NCI-H2107 treated with DMSO at 0.1 percent for 48 hours (cell line): ENCODE data around the gene CARD18.

Source experiments
- DNase-seq: peaks from one replicate; lab custom pipeline; 2025; ENCODE audit not compliant: unreplicated experiment; lab: John Stamatoyannopoulos, UW

The CARD18 gene, protein sequence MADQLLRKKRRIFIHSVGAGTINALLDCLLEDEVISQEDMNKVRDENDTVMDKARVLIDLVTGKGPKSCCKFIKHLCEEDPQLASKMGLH

DNA sequence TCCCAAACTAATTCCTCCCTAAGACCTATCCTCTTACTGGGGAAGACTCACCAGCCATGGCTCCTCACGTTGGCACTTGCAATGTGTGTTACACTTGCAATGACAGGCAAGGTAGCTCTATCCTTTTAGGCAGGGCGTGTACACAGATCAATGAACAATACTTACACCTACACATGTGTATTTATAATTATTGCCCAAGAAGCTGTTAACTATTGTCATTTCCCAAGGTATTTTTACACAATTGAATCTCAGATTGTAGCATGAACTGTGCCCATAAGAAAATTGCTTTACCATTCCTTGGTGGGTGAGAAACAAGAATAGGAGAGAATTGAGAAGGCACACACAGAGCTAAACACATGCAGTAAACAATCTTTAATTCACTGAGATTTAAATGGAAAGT, at the start of gene CARD18:
Gene CARD18, minus strand, starts transcription at position 101 of the 400 bp plus-strand sequence. Its CDS starts 43 bp downstream, at position 58.
- no peak for DNase-seq

DNA sequence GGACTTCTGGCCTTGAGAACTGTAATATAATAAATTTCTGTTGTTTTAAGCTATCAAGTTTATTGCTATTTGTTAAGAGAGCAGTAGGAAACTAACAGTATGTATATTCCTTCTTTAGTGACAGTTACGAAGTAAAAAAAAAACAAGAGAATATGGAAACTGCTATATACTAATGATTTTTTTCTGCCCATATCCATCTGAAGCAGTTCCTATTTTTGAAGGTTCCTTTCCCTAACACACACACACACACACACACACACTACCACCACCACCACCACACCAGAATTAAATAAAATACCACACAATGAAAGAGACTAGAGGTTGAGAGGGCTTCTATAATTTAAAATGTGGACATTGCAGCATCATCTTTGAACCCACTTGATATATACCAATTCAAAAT, 44.4 kb upstream of the CARD18 start:
- no peak for DNase-seq

DNA sequence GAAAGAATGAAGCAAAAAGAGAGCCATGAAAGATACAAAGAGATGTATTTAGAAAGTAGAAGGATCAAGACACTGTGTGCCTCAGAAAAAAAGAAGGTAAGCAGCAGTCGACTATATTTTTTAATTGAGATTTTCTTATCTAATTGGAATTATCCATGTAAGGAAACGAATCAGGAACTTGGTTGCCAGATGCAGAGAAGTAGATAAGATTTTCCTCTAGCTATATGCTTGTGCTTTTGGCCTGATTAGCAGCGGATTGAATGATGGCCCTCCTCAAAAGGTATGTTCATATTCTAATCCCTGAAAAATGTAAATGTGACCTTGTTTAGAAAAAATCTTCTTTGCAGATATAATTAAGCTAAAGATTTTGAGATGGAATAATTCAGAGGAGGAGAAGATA, 43.9 kb upstream of the CARD18 start:
- DNase-seq: no peak

DNA sequence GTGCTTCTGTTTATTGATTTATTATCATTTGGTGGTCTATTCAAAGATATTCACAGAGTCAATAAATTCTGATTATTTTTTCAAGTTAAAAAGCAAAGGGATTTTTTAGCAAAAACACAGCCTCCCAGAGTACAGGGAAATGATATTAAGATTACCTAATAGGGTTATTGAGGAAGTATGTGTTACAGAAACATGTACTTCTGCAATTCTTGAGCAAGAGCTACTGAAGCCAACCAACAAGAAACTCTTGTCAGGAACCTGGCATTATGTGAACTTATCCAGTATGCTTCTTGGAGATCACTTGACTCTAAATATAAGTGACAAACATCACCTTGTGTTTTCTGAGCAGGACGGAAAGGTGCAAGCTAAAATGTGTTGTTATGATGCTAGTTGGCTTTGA, 42.0 kb upstream of the CARD18 start:
- no peak for DNase-seq

DNA sequence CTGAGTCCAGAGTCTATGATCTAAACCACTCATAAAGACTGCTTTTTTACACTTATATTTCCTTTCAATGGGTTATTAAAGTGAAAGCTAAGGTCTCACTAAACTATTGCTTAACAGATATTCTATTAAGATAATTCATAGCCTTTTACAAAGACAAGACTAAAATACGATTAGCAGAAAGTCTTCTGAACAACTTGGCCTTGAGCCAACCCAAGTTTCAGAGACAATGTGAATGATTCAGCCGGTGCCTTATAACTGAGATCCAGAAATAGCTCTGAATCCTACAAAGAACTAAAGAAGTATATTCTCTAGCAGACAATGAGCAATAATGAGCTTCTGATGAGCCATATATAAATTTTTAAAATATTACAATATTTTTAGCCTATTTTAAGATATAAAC, 41.5 kb upstream of the CARD18 start:
- DNase-seq: no peak

DNA sequence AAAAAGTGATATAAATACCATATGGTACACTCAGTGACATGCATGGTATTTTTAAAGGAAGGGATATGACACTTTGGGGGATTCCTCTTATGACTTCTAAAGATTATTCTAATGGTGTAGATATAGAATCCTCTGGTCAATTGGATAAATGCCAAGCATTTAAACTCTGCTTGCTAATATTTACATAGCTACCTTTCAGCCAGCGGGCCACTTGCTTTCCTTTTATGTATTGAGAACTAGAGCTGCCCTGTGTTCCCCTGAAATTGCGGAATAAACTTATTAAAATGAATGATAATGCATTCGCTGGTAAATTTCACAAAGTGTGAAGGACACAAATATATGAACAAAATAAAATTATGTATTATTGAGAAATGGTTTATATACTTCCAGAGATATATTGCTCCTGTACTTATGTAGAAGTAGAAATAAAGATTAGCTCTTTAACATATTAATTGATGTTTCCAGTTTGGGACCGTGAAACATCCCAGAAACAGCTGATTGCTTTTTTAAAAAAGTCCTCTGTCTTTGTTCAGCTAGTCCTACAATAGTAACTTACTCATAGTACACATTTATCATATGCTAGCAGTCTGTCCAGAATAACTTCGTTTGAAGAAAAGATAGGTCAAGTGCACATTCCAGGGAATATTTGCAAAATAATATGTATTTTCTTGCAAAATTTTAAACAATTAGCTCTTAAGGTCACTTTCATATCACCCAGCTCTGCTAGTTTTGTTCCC, 40.1 kb upstream of the CARD18 start:
- no peak for DNase-seq

DNA sequence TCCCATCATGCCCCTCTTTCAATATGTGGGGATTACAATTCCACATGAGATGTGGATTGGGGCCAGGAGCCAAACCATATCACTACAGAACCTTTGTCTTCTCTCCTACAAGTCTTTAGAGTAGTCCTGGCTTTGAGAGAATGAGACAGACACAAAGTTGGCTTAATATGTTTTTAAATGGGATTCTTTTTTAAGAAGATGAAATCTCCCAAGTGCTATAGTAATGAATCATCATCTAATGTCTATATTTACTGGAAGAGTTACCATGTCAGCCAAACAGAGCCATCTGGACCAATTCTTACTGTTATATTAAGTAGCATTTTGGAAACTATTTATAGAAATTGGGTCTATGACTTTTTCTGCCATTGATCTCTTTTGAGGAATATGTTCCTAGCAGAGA, 38.1 kb upstream of the CARD18 start:
- no peak for DNase-seq

DNA sequence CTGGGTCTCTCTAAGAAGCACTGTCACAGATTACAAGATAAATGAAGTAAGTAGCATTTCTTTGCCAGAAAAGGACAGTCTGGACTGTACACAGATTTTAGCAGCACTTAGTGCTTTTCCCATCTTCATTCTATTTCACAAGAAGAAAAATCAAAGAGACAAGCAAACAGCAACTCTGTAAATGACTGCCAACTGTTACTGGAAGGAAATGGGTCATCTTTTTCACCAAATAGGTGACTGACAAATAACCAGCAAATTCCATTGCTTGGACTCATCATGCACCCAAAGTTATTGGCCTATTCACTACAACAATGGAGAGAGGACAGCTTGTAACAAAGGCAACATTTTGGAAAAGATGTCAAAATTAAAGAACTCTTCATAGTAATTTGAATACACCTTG, 28.9 kb upstream of the CARD18 start:
- DNase-seq: no peak

DNA sequence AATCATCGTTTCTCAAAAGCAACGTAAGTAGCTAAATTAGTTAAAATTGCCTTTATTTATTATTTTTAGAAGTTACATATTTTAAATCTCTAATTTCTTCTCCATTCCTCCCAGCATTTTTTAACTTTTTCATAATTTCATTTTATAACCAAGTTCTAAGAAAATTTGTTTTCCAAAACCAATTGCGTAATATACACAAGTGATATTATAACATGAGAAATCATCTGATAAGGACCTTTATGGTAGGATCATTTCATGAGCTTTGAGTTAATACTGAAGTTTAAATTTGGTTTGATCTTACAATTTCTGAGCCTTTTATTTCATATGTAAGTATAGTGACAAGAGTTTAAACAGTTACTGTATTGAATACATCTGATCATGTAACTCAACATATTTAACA, 27.7 kb upstream of the CARD18 start:
- DNase-seq: no peak

DNA sequence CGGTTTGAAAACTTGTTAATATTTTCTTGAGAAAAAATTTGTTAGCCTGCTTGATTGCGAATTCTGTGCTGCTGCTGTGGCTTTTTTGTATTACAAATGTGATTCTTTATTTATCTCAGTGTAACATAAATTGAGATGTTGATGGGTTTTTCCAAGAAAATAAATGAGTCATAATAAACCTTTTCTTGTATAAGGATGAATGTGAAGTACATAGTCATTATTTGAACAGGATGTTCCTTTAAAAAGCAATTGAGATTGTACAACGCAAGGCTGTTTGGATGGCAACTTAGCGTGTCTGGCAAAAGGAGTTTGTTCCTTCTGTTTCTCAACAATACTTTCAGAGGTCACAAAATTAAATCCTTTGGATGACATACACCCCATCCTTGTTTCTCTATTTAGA, 24.6 kb upstream of the CARD18 start:
- no peak for DNase-seq

DNA sequence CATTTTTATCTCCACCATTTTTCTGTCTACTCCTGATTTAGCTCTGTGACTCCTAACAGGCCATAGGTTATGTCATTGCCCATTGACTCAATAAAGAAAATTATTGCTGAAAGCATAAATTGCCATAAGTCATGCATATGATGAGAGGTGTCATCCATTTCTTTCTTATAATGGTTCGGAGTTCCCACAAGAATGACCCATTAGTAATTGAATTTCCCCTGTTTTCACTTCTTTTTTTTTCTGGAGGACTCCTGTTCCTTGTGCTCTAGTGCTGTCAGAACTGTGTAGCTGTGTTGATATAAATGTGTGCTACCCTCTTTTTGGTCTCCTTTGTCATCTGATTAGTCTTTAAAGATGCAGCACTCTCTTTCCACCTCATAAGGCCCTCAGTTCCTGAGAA, 22.9 kb upstream of the CARD18 start:
- no peak for DNase-seq

DNA sequence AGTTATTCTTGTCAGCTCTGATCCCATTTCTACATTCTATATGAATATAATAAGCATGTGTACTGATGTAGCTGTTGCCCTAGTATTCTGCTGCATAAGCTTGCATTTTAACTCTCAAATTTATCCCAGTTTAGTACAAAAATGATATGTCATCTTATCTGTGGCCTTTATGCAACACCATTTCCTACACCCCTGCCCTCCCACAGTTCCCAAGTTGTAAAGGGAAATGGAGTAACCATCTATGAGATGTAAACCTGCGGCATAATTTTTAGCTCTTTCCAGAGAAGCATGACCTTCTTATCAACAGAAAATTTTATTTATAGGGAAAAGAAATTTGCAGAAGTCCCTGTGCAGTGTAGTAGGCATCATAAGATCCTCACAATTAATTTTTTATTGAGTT, 18.9 kb upstream of the CARD18 start:
- no peak for DNase-seq

DNA sequence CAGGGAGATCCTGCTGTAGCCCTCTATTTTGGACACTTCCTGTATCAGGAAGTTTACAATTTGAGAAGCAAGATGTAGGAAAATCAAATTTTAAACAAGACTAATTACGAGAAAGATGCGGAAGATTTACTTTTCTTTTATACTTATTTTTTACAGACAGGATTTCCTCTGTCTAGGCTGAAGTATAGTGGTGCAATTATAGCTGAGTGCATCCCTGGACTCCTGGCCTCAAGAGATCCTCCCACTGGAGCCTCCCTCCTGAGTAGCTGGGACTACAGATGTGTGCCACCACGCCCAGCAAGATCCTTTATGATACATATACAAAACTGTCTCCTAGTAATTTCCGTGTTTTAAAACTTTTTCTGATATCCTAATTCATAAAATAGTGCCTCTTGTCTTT, 17.2 kb upstream of the CARD18 start:
- DNase-seq: no peak

DNA sequence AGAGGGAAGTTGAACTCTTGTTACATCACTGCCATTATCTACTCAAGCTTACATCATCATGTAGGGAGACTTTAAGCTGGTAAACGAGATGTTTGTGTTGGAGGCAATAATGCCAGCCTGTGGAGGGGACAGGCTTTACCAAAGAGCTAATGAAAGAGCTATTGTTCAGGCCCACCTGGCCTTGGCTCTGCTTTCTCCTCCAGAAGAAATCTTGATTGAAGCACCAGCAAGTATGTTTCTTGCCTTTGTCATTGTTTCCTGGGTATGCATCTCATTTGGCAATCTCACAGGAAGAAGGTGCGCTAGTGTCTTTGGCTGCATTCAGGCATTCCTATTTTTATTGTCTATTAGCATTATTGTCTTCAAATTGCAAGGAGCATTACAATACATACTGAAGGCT, 16.7 kb upstream of the CARD18 start:
- DNase-seq: no peak

DNA sequence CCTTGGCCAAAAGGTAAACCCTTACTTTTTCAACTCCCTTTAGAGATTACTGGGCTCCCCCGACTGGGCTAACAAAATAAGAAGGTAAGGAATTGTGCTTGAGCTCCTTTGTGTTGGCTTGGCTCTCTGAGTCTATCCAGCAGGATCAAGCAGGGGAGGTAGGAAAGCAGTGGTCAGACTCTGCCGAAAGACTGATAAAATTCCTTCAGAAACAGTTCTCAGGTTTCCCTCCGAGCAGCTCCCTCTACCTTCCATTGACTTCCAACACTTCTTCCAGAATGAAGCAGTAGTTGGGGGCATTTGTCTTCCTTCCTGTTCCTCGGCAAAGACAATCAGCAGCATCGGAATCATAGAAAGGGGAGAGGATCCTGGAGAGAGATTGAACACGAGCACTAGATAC, 16.1 kb upstream of the CARD18 start:
- no peak for DNase-seq

DNA sequence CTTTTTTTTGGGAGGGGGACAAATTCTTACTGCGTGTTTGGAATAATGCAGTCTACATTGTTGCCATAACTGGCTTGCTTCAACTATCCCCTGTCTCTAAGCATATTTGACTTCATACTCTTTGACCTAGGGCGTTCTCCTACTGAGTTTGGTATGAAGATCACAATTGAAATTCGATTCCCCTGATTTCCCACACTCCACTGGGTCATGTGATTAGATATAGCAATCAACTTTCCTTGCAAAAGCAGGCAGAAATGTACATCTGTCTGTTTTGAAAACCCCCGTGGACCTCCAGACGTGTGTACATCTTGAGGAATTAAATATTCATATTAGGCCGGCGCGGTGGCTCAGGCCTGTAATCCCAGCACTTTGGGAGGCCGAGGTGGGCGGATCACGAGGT, 13.8 kb upstream of the CARD18 start:
- DNase-seq: no peak

DNA sequence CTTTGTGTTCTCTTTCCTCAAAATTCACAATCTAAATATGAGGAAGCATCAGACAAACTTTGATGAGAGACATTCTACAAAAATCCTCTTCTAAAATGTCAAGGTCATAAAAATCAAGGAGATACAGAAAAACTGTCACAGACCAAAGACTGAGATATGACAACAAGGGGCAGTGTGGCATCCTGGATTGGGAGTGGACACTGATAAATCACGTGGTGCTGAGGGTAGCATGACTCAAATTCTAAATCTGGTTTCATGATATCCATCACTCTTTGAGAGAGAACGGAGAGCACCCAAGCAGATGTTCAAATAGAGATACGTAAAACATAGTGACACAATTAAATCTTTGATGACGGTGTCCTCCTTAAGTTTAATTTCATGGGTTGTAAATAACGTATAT, 13.0 kb upstream of the CARD18 start:
- no peak for DNase-seq

DNA sequence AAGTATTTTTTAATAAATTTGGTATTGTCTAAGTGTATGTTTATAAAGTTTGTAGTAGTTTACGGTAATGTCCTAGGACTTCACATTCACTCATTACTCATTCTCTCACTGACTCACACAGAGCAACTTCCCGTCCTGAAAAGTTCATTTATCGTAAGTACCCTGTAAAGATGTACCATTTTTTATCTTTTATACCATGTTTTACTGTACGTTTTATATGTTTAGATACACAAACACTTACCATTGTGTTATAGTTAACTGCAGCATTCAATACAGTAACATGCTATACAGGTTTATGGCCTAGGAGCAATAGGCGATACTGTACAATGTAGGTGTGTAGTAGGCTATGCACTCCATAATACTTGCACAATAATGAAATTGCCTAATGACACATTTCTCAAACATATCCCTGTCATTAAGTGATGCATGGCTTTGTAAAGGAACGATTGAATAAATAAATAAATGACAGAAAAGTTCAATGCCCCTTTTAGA, 12.5 kb upstream of the CARD18 start:
- no peak for DNase-seq

DNA sequence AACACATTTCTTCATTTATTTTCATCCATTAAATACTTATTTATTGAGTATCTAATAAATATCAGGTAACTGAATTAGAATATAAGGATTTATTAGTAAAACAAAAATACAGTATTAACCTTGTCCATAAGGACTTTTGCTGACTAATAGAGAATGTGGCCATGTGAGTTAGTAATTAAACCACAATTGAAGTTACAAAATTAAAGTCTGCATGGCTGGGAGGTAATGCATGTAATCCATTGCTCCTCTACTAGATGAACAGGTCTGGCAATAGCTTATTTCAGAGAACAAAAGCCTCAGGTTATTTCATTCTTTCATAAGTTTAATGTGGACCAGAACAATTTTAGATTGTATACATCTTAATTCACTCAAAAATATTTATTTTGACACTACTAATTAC, 9.9 kb upstream of the CARD18 start:
- DNase-seq: no peak

DNA sequence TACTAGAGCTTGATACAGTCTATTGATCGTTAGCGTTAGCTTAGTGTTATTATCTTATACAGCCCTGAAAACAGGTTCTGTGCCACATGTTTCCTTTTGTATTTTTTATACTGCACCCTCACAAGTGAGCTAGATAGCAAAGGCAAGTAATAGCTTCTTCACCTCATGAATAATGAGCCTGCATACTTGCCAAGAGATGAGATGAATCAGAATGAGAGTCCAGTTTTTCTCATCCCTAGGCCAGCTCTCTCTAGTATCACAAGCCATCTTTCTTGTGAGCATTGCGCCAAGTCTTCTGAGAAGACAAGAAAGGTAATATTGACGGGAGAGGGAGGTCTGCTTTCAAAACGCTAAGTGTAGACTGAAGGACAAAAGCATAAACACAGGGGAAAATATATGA, 8.7 kb upstream of the CARD18 start:
- DNase-seq: no peak

DNA sequence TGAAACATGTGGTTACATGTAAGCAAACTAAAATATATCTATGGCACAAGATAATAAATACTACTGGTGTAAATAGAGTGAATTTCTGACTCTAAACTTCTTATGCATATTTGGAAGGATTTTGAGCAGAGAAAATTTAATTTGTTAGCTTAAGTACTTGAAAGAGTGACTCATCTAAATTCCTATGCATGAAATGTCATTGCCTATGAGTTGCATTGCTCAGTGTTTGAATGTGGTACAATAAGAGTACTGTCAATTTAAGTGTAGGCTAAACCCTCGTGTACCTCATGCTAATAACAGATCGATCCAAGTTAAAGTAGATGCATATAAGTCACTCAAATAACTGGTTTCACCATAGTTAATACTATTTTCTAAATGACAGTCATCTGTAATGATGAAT, 5.3 kb upstream of the CARD18 start:
- DNase-seq: no peak

DNA sequence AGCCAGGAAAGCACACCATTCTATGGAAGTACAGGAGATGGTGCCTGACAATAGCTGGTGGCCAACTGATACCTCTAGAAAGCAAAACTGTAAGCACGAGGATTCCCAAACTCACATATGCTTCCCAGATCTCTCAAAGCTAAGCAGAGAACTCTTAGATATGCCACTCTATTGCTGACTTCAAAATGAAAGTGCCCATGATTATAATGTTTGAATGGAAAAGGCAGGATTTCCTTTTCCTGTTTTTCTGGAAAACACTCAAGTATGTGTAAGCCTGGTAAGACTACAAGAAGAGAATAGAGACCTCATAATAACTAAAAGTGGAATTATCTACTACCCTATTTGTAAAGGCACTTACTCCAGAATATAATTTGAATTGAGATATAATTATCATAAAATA, 2.6 kb upstream of the CARD18 start:
- DNase-seq: no peak

DNA sequence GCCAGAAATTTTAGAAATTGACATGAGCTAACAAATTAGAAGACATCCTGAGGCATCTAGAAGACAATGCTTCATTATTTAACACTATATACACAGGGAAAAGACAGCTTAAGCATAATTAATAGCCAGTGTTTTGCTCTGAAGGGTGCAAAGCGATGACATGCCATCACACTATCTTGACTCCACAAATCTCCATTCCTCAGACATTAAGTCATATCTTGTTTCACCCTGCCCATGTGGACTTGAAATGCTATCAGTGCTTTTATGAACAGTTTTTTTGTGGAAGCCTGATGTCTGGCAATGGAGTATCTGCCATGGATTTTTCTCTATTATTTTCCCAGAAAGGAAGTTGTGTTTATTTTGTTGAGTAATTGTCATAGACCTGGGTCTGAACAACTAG, 2.3 kb downstream of the CARD18 start:
- no peak for DNase-seq
